GM18505 (cell line): ENCODE data around the gene USP8.

Experiments
- ATAC-seq: cut with Tn5 transposase; IDR thresholded peaks from one replicate; pipeline ENCODE4 v1.9.1; 2021; ENCODE audit not compliant: unreplicated experiment
- POLR2A ChIP-seq: IDR thresholded peaks from 4 replicates; pipeline ENCODE4 v1.6.1; 2011; ENCODE audit warnings: borderline replicate concordance; ENCODE audit not compliant: insufficient read depth, insufficient read length; ENCODE audit errors: extremely low read depth

USP8 gene

DNA sequence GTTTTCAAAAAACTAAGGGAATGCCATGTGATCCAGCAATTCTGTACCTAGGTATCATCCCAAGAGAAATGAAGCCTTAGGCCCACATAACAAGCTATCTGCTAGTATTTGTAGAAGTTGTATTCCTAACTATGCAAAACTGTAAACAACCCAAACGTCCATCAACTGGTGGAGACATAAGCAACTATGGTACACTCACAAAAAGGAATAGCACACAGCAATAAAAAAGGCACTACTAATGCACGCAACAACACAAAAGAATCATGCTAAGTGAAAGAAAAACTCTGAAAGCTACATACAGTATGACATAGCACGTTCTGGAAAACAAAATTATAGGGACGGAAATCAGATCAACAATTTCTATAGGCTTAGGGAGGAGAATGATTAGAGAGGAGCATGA lies 107.0 kb downstream of the USP8 start:
- no peak for ATAC-seq
- no peak for TF ChIP-seq POLR2A

GRCh38 chr15:50531766-50532165 lies 107.6 kb downstream of the USP8 start:
- TF ChIP-seq POLR2A = no peak
- ATAC-seq = no peak

DNA sequence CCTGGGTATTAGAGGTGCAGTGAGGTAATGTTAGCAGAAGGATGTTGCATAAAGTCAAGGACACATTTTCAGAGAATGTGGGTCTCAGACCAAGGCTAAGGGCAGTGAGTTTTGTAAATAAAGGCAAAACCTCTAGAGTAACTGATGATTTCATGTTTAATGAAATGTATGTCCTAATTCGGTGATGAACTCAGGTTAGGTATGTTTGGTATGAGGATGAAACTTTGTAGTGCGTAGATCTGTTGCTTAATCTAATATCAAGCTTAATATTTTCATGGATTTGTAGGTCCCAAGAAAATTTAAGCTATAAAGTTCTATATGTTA lies 118.6 kb downstream of the USP8 start:
- TF ChIP-seq POLR2A = no peak
- ATAC-seq = no peak

DNA sequence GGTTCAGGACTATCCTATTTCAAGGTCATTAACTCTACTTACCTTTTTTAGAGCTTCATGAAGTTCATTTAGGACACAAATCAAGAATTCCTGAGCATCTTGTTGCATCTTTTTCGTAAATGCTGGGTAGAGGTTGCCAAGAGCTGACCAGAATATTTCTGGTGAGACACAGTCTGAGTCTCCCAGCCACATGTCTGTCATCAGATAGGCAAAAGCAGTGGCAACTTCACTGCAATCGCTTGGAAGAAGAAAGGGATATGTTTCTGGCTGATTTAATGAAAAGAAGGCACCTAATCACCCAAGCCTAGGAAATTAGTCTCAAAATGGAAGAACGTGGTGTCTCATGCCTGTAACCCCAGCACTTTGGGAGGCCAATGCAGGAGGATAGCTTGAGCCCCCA lies 119.4 kb downstream of the USP8 start:
- no peak for ATAC-seq
- no peak for TF ChIP-seq POLR2A

GRCh38 chr15:50544368-50544767 lies 120.2 kb downstream of the USP8 start:
- no peak for TF ChIP-seq POLR2A
- no peak for ATAC-seq

DNA sequence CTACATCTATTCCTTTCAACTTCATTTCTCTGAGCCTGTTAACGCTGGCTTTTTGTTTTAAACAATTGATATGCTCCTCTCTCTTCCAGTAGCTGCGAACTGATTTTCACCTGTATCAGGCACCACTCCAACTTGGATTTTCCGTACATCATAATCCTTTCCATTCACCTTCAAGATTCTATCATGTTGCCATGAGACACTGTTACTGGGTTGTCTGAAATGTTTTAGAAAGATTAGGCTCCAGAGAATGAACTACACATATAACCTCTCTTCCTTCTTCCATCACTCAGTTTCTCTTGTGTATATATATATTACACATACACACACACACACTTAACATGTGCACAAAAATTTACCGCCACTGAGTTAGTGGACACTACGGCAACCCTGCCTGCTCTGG lies 122.4 kb downstream of the USP8 start, which contains the start of gene USP50:
Gene USP50 (minus strand): TSS at position 101 of the 400 bp plus-strand sequence. CDS start 141 bp downstream, outside the sequence.
- no peak for ATAC-seq
- TF ChIP-seq POLR2A = no peak

- TF ChIP-seq POLR2A = no peak
- ATAC-seq = no peak
Observed at GRCh38 chr15:50549326-50549725, 125.1 kb downstream of the USP8 start.

- no peak for TF ChIP-seq POLR2A
Observed at GRCh38 chr15:50552238-50552637, 128.0 kb downstream of the USP8 start.

DNA sequence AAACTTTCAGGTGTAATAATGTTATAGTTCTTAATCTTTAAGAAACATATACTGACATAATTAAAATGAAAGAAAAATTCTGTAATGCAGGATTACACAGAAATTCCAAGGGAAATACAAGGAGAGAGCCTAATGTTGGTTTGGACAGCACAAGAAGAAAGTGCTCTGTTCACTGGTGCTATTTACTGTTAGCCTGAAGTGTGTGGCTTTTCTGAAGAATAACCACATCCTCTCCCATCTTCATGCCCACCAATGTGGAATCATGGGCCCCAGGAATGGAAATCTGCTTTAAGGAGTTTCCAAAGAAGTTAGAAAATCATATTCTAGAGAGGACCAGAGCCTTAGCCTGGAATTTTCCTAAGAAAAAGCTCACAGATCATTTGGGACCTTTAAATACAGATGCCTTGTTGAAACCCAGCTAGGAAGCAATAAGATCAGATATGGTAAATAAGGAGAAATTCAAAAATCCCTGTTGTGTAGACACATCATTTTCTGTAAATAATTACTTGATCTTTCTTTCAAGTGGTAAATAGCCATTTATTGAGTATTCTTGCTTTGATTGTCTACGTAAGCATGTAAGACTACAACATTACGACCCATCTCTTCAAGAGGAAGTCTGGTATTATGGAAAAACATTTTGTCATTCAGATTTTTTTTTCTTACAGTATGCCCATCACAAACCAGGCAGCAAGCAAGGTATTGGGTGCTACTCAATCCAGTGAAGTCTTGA lies 132.6 kb downstream of the USP8 start:
- no peak for ATAC-seq
- TF ChIP-seq POLR2A = no peak

More at GRCh38 chr15:50552238-50552637, 128.0 kb downstream of the USP8 start:
- ATAC-seq = no peak

DNA sequence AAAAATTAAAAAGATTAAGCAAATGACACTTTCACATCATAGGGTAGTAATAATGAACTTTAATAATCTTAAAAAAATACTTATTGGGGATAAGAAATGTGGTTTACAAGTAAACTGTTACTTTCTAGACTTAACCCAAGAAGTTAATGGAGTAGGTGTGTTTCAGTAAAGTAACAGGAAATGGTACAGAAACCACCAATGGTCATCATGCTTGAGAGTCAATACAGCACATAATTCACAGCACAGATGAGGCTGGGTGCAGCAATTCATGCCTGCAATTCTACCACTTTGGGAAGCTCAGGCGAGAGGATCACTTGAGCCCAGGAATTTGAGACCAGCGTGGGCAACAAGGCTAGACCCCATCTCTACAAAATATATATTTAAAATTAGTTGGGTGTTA lies 133.8 kb downstream of the USP8 start:
- ATAC-seq = no peak
- TF ChIP-seq POLR2A = no peak

GRCh38 chr15:50562735-50563640 lies 138.8 kb downstream of the USP8 start:
- ATAC-seq = no peak
- TF ChIP-seq POLR2A = no peak

- no peak for TF ChIP-seq POLR2A
- ATAC-seq = no peak
Observed at GRCh38 chr15:50563756-50564155, 139.6 kb downstream of the USP8 start.
